SKM-1 (cell line): ENCODE measurements around the gene SLC27A5.

Experiments
- DNase-seq: peaks from one replicate; lab custom pipeline; 2025; ENCODE audit not compliant: unreplicated experiment; lab: John Stamatoyannopoulos, UW

Gene SLC27A5

DNA sequence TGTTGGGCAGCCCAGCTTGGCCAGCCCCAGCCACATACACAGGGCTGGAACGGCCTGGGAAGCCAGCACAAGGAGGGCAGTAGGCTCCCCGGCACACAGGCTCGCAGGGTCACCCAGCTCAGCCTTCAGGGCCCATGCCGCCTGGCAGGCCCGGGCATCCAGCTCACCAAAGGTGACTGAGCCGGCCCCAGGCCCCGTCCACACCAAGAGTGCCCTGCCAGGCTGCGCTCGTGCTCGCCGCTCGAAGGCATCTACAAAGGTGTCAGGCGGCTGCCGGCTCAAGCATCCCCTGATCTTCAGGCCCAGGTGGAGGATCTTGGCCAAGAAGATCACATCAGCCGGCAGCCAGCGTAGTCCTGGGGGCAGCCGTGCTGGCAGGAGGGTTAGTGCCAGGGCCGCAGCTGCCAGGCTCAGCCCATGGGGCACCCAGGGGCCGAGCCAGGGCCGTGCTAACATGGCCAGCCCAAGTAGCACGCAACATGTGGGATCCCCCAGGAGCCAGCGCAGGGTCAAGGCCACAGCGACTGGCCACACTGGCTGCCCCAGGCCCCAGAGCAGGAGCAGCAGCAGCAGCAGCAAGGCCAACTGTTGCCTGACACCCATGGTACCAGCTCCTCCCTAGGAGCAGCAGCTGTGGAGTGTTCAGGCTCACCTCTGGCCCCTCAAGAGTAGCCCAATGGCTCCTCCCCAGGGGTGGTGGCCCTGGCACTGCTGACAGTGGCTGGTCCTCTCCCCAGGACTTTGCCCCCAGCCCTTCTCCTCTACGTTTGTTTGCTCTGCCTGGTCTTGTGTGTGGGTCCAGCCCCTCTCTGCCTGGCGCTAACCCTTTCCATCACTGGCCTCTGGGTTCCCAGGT, at the start of gene SLC27A5:
SLC27A5 (minus strand) TSS at position 640 of the 856 bp plus-strand sequence; CDS start at position 603, 37 bp downstream.
- no peak for DNase-seq

- no peak for DNase-seq
Measured at GRCh38 chr19:58560921-58561320, 49.1 kb upstream of the SLC27A5 start.

- DNase-seq: no peak
Measured at GRCh38 chr19:58560007-58560887, 48.5 kb upstream of the SLC27A5 start.

GRCh38 chr19:58559275-58560006, 47.6 kb upstream of the SLC27A5 start:
- DNase-seq: no peak

DNA sequence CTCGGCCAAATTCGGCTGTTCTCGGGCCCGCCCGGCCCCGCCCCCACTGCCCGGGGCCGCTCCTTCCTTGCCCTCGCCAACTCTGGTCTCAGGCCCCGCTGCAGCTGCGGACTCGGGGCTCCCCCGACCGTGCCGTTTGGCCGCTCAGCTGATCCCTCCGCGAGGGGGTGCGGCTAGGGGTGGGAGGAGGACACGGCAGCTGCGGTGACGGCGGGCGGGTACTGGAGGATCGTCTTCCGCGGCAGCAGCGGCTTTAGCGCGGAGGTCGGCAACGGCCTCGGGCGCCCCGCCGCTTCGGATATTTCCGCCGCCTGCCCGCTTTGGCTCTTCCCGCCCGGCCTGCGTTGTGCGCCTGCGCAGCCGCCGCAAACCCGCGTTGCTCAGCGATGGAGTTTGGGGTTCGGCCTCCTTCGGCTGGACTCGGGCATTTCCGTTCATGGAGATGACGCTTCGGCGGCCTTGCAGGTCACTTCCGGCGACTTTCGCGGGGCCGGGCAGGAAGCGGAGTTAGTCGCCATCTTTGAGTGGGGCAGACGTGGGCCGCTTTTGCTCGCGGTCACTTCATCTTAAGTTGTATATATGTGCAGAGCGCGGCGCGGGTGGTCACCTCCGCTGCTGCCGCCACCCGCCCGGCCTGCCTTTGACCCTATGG, 47.0 kb upstream of the SLC27A5 start:
- no peak for DNase-seq

DNA sequence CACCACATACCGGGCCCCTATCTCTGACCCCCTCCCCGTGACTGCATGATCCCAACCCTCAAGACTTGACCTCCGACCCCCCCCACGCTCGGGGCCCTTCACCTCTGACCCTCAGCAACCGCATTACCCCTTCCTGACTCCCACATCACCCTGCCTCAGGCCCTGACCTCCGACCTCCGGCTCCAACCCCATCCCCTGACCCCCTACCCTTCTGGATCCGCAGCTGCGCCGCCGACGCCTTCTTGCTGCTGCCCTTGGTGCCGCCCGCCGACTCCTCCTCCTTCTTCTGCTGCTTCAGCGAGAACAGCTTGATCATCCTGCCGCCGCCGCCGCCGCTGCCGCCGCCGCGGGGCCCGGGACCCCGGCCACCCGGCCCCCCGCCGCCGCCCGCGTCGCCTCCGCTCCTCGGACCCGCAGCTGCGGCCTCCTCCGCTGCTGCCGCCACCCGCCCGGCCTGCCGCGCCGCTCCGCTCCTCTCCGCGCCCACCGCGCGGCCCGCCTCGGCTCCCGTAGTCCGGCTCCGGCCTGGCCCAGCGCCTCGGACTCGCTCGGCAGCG, 46.4 kb upstream of the SLC27A5 start, which contains the start of gene UBE2M:
UBE2M (minus strand) TSS at position 546 of the 557 bp plus-strand sequence; CDS start at position 316, 230 bp downstream.
- DNase-seq: no peak

DNA sequence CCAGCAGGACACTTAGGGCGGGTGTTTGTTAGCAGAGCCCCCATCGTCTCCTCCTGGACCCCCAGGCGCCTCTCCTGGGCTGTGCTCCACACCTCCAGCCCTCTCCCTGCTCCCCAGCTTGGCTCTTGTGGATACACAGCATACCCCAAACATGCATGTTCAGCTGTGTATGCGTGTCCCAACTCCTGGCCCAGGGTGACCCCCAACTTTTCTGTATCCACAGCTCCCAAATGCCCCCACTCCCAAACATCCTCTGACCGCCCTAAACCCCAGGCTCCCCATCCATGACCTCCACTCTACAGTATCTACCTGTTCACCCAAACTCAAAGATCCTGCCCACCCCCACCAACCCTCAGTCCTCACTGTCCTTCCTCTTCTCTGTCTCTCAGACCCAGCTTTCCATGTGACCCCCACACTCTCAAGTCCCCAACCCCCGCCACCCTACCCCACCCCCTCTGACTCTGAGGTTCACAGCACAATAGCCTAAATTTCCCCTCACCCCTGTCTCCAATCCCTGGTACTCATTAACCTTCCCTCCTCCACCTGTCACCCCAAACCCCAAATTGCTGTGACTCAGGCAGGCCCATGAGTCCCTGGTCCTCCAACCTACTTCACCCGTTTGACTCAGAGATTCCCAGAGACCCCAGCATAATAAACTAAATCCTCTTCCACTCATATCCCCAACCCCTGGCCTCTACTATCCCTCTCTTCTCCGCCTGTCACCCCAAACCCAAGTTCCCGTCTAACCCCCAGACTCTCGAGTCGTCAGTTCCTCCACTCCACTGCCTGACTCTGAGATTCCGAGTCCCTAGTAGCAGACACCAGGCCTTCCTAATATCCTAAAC, 45.7 kb upstream of the SLC27A5 start:
- no peak for DNase-seq

- DNase-seq: no peak
Measured at GRCh38 chr19:58556622-58557220, 44.9 kb upstream of the SLC27A5 start.

GRCh38 chr19:58555920-58556621, 44.3 kb upstream of the SLC27A5 start:
- no peak for DNase-seq

- no peak for DNase-seq
Measured at GRCh38 chr19:58555369-58555885, 43.6 kb upstream of the SLC27A5 start.

DNA sequence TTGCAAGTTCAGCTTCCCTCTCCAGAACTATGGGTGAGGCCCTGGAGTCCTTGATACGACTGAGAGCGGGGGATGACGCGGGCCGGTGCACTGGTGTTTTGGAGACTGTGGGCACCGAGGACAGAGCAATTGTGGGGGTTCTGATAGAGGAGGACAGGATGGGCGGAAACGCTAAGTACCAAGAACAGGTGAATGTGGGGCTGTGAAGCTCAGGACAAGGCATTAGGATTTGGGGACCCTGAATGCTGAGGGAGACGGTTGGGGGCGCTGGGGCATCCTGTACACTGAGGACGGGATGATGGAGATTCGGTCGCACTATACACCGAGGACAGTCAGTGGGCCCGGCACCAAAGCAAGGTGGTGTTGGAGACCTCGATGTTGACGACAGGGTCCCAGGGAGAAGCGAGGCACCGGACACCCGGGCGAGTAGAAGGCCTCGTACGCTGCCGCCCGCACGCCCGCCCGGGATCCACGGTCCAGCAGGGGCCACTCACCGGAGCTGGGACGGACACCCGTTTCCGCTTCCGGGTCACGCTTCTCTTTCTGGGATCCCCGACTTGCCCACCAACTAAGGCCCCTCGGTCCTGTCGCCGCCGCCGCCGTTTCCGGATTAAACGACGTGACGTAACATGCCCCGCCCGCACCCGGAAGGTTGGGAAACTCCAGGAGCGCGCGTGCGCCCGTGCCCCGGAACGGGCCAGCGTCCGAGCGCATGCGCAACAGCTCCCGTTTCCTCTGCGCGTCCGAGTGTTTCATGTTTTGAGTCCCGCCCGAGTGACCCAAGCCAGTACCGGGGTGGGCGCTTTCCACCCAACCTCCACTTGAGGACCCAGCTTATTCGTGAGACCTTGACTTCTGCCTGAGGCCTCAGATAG, 42.9 kb upstream of the SLC27A5 start, which contains the start of gene CHMP2A:
CHMP2A (minus strand) TSS at position 612 of the 875 bp plus-strand sequence. CDS start 893 bp downstream, outside the sequence.
- DNase-seq: no peak

- no peak for DNase-seq
Measured at GRCh38 chr19:58553799-58554493, 42.2 kb upstream of the SLC27A5 start.

DNA sequence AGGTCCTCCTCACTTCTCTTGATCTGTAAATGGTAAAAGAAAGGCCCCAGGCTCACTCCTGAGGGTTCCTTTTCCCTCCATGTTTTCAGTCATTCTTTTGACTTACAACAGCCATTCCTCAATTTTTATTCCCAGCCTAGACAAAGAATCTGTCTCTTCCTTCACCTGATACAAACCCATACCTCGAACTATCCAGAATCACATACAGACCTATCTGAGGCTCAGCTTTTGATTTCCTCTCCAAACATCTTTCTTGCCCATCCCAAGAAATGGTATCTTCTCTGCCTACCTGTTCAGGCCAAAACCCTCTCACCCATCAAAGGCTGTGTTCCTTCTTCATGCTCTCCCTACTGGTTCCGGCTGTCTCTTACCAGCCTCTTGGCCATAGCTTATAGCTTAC, 40.9 kb upstream of the SLC27A5 start:
- no peak for DNase-seq

GRCh38 chr19:58551577-58552471, 40.0 kb upstream of the SLC27A5 start:
- no peak for DNase-seq

GRCh38 chr19:58551123-58551497, 39.3 kb upstream of the SLC27A5 start:
- no peak for DNase-seq
